Activated B cell treated with CpG ODN at 0.5 μM for 24 hours (primary cell): ENCODE data around the gene ZNF44. TPM values are rescaled to one million over a fixed set of nuclear protein-coding genes. Genes with fewer than 3 reads are reported as not detected.
A peak's percentile ranks its signal among the peaks of the same experiment; 100 is the strongest.
"Not testable (repeated sequence)": the region's sequence is repeated elsewhere in the genome, so short reads cannot be mapped to it uniquely, and the experiment has no call there.

ENCODE experiments used
- ATAC-seq: fragments of 200-7000 bp; cut with Tn5 transposase; one replicate; pipeline ENCODE4 v1.10.0; 2021; ENCODE audit warnings: low read depth, mild to moderate bottlenecking, moderate library complexity
- CTCF ChIA-PET: fragments of 350-600 bp; sonication (Branson Sonifier 250); formaldehyde crosslinking; loops from one replicate; lab custom pipeline; 2021; ENCODE audit warnings: antibody characterized with exemption; lab: Charles Lee
- POLR2A ChIA-PET: fragments of 350-600 bp; sonication (Branson Sonifier 250); formaldehyde crosslinking; loops from one replicate; lab custom pipeline; 2021; ENCODE audit warnings: antibody characterized with exemption; lab: Charles Lee
- DNase-seq: peaks from one replicate; pipeline ENCODE4 v3.0.0; 2022
- H3K27ac Mint-ChIP-seq: one replicate; pipeline ENCODE4 v1.8.0; 2020; ENCODE audit warnings: mixed read lengths
- H3K27me3 Mint-ChIP-seq: one replicate; pipeline ENCODE4 v1.8.0; 2021; ENCODE audit warnings: mixed read lengths
- H3K36me3 Mint-ChIP-seq: one replicate; pipeline ENCODE4 v1.8.0; 2021; ENCODE audit warnings: low read depth, mixed read lengths
- H3K4me1 Mint-ChIP-seq: one replicate; pipeline ENCODE4 v1.8.0; 2021; ENCODE audit warnings: mixed read lengths
- H3K4me3 Mint-ChIP-seq: one replicate; pipeline ENCODE4 v1.8.0; 2020; ENCODE audit warnings: mild to moderate bottlenecking, mixed read lengths
- H3K9me3 Mint-ChIP-seq: one replicate; pipeline ENCODE4 v1.8.0; 2020; ENCODE audit warnings: mixed read lengths
- CTCF ChIP-seq: fragments of 200-600 bp; IDR thresholded peaks from one replicate; pipeline ENCODE4 v1.8.0; 2022; ENCODE audit warnings: antibody characterized with exemption, mild to moderate bottlenecking
- intact Hi-C: fragments of 100-400 bp; cut with micrococcal nuclease; formaldehyde crosslinking; loops from one replicate; pipeline ENCODE4 v1.15.1; 2024
- total RNA-seq: library from RNA; stranded (reverse); gene quantifications from 2 replicates; pipeline ENCODE4 v1.2.3, GENCODE V29; 2022

ZNF44 gene
- total RNA-seq, 1 donor from 2014 or later, result 26.4 TPM

DNA sequence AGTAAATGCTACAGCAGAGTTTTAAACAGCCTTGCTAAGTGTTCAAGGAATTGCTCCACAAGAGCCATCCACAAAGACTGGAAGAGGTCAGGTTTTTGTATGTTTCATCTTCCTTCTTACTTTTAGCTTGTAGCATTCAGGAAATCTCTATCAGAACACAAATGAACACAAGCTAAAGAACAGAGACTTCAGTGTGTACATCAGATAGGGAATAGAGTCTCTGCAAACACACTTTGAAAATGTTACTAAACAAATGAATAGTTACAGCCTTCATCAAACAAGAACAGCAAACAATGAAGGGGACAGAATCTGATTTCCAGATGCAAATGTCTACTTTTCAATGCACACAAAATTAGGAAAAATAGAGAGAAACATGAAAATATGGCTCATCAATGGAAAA is 31.0 kb upstream of the ZNF44 start:
- ChIA-PET CTCF (no interaction called here), POLR2A (interaction anchor here (0.5 to 0.9 kb wide), 3 partner anchors 31 to 1086 kb away, joined by 3 to 5 read pairs (median 4); partner anchors contain the start of gene ZNF44)
- no peak for DNase-seq
- H3K9me3 Mint-ChIP-seq, result no peaks in the 10 kb centered on the region
- intact Hi-C loops, result no loop called here
- peaks cover 10% of the 10 kb centered on the region for H3K4me1 Mint-ChIP-seq
- peaks cover 22% of the 10 kb centered on the region for H3K36me3 Mint-ChIP-seq
- H3K27ac Mint-ChIP-seq, result no peak overlapping the region
- no peaks in the 10 kb centered on the region for H3K27me3 Mint-ChIP-seq
- ATAC-seq, result no peak
- no peak for TF ChIP-seq CTCF
- no peak overlapping the region for H3K4me3 Mint-ChIP-seq

- no peak for DNase-seq
- no peak overlapping the region for H3K4me3 Mint-ChIP-seq
- ATAC-seq, result no peak
- H3K36me3 Mint-ChIP-seq, result peaks cover 42% of the 10 kb centered on the region
- H3K27me3 Mint-ChIP-seq, result no peaks in the 10 kb centered on the region
- H3K4me1 Mint-ChIP-seq, result no peaks in the 10 kb centered on the region
- ChIA-PET CTCF (no interaction called here), POLR2A (no interaction called here)
- peaks cover 14% of the 10 kb centered on the region for H3K9me3 Mint-ChIP-seq
- no peak for TF ChIP-seq CTCF
- intact Hi-C loops, result no loop called here
- H3K27ac Mint-ChIP-seq, result no peak overlapping the region
Measured at GRCh38 chr19:12318782-12319413, 24.2 kb upstream of the ZNF44 start.

DNA sequence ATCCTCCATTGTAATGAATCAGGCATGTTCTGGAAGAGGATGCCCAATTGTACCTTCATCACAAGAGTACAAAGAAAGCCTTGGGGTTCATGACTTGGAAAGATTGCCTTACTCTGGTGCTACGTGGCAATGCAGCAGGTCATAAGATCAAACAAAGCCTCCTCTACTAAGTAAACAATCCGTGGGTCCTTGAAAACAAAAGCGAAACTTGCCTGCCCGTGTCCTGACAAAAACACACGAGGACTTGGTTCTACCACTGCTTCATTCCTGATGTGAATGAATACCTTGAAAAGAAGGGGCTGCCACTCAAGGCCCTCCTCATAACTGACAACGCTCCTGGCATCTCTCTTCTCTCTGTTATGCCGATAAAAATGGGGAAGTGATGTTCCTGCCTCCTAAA is 19.9 kb upstream of the ZNF44 start:
- ChIA-PET CTCF (no interaction called here), POLR2A (interaction anchor here (0.7 kb wide), 1 partner anchor 24 kb away, joined by 3 read pairs; no protein-coding TSS in a partner anchor)
- Mint-ChIP-seq H3K27me3 (no peaks in the 10 kb centered on the region), H3K4me1 (no peaks in the 10 kb centered on the region), H3K4me3 (no peak overlapping the region), H3K36me3 (peaks cover 18% of the 10 kb centered on the region), H3K27ac (no peak overlapping the region), H3K9me3 (peaks cover 12% of the 10 kb centered on the region)
- no peak for TF ChIP-seq CTCF
- ATAC-seq (no peak), DNase-seq (no peak)
- intact Hi-C loops, result no loop called here

DNA sequence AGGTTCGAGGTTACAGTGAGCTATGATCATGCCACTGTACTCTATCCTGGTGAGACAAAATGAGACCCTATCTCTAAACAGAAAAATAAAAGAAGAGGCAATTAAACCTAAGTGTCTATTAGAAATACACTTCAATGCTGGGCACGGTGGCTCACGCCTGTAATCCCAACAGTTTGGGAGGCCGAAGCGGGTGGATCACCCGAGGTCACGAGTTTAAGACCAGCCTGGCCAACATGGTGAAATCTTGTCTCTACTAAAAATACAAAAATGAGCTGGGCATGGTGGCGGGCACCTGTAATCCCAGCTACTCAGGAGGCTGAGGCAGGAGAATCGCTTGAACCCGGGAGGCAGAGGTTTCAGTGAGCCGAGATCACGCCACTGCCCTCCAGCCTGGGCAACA is 14.2 kb upstream of the ZNF44 start:
- POLR2A ChIA-PET, result interaction anchor here (0.6 kb wide), 1 partner anchor 15 kb away, joined by 10 read pairs; no protein-coding TSS in a partner anchor
- H3K9me3 Mint-ChIP-seq, DNase-seq, H3K36me3 Mint-ChIP-seq, H3K27ac Mint-ChIP-seq, H3K4me3 Mint-ChIP-seq, H3K27me3 Mint-ChIP-seq, ATAC-seq, CTCF ChIA-PET, H3K4me1 Mint-ChIP-seq, intact Hi-C loops: not testable (repeated sequence)

- Mint-ChIP-seq H3K27ac (peak overlapping the region; percentile 93), H3K4me3 (peak overlapping the region; percentile 99), H3K27me3 (no peaks in the 10 kb centered on the region), H3K36me3 (peaks cover 22% of the 10 kb centered on the region), H3K9me3 (no peaks in the 10 kb centered on the region), H3K4me1 (peaks cover 32% of the 10 kb centered on the region)
- CTCF ChIA-PET, result interaction anchor here (0.9 kb wide), 1 partner anchor 332 kb away, joined by 3 read pairs; no protein-coding TSS in a partner anchor
- intact Hi-C loops, result loop anchor here (2.0 to 10.0 kb wide), 2 partner anchors 190 to 256 kb away; partner anchors contain the start of genes ZNF564 and ZNF709
- no peak for TF ChIP-seq CTCF
- DNase-seq (no peak), ATAC-seq (no peak)
- POLR2A ChIA-PET, result interaction anchor here (0.7 to 4.8 kb wide), 9 partner anchors 11 to 1870 kb away, joined by 3 to 67 read pairs (median 3); partner anchors contain the start of genes ZNF136, ZNF442, ZNF563 and ZNF763
Measured at GRCh38 chr19:12295191-12295590, 508 bp upstream of the ZNF44 start.
